Forelimb muscle (tissue), 1 donor: ENCODE data around the gene CCL2. TPM values are rescaled to one million over a fixed set of nuclear protein-coding genes. Genes with fewer than 3 reads are reported as not detected.
"Not testable (repeated sequence)": the region's sequence is repeated elsewhere in the genome, so short reads cannot be mapped to it uniquely, and the experiment has no call there.

Source experiments
- DNase-seq: peaks from one replicate; pipeline ENCODE4 v3.0.0-alpha.2; 2013; ENCODE audit warnings: low read depth
- polyA plus RNA-seq: library from polyadenylated mRNA; unstranded; fragments of 120-200 nt; gene quantifications from one replicate; pipeline ENCODE4 v1.2.1, GENCODE V29; 2013; ENCODE audit not compliant: insufficient read length

The CCL2 gene
- 51.6 TPM for polyA plus RNA-seq

- DNase-seq, result peak; percentile 81
Observed at GRCh38 chr17:34254651-34255380, at the start of gene CCL2. CCL2 (plus strand) TSS chr17:34255285; CDS start chr17:34255350, 65 bp downstream.

DNA sequence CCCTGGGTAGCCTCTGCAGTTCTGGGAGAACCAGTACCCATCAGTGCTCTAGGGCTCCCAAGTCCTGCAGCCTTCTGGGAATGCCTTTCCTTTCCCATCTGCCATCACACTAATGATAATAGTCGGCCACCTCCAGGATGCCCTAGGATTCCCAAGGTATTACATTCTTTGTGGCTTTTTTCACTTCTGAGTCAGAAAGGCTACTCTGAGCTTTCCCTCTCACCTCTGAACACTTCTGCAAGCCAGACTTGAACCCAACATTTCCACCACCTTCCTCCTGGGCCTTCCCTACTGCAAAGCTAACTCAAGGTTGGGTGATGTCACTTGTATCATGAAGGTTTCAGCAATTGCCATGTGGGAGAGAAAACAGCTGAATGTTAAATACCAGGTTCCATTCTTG, 49.7 kb upstream of the CCL2 start:
- DNase-seq, result no peak

DNA sequence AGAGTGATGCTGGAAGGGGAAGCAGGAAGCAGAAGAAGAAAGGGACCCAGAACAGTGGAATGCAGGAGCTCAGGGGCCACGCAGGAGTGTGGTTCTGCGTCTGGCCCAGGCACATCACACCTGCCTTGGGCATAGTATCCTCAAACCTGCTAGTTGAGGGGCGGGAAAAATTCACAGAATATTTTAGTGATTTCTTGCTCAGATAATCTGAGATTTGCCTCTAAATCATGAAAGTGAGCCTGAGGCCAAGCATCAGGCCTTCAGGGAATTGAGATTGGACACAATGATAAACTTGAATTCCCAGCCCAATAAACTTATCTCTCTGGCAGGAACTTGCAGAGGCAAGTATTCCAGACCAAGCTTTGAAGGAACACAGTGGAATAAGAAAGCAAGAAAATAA, 48.5 kb upstream of the CCL2 start:
- no peak for DNase-seq

GRCh38 chr17:34207572-34207971, 47.5 kb upstream of the CCL2 start:
- DNase-seq, result no peak

- no peak for DNase-seq
Observed at GRCh38 chr17:34218748-34219147, 36.3 kb upstream of the CCL2 start.

DNA sequence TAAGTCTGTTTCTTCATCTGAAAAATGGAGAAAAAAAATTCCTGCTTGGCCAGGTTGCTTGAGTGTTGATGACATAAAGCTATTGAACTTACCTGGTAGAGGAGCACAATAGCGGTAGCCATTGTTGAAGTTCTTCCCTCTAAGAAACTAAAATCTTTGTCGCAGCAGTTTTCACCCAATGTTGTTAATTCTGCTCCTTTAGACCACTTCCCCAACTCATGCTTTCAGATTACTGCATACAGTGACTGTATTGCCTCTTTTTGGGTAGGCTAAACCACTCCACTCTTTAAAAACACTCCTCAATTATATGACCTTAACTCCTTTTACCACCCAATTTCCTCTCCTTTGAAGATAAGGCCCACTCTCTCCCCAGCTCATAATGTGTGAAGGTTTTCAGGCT, 35.7 kb upstream of the CCL2 start:
- no peak for DNase-seq

- no peak for DNase-seq
Observed at GRCh38 chr17:34220045-34220751, 34.9 kb upstream of the CCL2 start.

- no peak for DNase-seq
Observed at GRCh38 chr17:34220752-34221395, 34.2 kb upstream of the CCL2 start.

GRCh38 chr17:34221411-34221810, 33.7 kb upstream of the CCL2 start:
- DNase-seq, result no peak

DNA sequence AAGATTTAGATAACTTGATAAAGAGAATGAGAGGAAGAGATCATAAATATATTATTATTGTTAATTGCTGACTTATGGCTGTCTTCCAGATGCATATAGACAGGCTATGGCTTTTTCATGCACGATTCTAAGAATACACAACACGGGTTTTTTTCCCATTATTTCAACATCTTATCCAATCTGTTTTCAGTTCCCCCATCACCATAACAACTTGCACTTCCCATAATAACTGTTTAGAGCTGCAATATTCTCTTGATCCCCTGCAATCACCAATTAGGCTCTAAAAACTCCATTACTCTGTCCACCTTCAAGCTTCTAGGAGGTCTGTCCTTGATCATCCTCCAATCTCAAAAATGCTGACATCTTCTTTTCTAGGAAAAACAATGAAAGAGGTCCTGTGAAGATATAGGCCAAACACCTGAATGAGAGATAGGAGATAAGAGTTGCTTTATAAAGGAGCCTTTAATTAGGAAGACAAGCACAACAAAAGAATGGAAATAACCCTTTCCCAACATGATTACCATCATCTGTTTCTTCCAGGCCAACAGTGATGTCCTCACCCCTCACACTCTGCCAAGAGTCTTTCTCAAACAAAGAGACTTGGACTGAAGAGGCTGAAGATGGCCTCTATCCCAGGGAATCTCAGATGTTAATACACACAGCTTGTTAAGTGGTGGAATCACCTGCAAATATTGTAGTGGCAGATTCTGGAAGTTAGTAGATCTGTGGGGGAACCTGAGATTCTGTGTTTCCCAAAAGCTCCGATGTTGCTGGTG, 32.2 kb upstream of the CCL2 start:
- DNase-seq, result no peak

DNA sequence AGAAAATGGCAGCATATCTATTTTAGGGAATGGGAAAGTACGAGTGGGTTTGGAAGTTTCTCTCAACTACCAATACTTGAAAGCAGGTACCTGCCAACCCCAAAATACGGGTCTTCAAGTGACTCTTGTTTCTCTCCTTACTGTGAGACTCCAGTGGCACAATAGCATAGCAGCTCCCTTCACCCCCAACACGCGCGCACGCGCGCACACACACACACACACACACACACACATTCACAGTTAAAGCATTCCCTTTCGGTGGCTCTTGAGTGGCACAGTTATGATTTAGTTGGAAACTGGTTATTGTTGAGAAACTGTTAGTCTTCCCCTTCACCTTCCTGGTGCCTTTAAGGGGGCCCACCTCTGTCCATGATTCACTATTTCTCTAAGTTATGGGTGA, 30.0 kb upstream of the CCL2 start:
- DNase-seq, result no peak

GRCh38 chr17:34226011-34226743, 28.9 kb upstream of the CCL2 start:
- no peak for DNase-seq

GRCh38 chr17:34226744-34227034, 28.4 kb upstream of the CCL2 start:
- DNase-seq, result no peak

GRCh38 chr17:34227293-34227692, 27.8 kb upstream of the CCL2 start:
- not testable (repeated sequence) for DNase-seq

- DNase-seq, result no peak
Observed at GRCh38 chr17:34227707-34228106, 27.4 kb upstream of the CCL2 start.

DNA sequence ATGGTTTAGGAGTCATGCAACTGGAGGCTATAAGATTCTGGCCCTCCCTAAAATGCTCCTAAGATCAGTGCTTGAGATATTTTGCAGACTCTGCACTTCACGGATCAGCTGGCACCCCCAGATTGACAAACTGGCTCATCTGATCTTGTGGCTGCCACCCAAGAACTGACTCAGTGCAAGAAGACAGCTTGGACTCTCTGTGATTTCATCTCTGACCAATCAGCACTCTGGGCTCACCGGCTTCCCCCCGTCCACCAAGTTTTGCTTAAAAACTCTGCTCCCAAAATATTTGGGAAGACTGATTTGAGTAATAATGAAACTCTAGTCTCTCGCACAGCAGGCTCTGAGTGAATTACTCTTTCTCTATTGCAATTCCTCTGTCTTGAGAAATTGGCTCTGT, 26.3 kb upstream of the CCL2 start:
- no peak for DNase-seq

GRCh38 chr17:34230342-34230741, 24.7 kb upstream of the CCL2 start:
- no peak for DNase-seq

DNA sequence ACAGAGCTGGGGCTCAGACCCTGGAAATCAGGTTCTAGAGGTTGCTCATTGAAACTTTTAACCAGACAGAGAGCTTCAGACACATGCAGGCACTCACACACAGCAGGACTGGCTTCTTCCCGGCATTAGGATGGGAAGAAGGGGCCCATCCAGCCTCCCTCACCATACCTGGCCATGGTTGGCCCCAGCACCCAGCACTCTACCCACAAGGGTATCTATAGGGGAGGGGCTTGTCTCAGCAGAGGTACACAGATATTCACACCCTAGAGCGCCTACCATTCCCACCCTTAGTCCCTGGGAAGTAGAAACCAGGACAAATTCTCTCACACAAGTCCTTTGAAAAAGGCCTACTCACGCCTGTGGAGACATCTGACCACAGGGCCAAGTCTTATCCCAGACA, 20.5 kb upstream of the CCL2 start:
- DNase-seq, result no peak

DNA sequence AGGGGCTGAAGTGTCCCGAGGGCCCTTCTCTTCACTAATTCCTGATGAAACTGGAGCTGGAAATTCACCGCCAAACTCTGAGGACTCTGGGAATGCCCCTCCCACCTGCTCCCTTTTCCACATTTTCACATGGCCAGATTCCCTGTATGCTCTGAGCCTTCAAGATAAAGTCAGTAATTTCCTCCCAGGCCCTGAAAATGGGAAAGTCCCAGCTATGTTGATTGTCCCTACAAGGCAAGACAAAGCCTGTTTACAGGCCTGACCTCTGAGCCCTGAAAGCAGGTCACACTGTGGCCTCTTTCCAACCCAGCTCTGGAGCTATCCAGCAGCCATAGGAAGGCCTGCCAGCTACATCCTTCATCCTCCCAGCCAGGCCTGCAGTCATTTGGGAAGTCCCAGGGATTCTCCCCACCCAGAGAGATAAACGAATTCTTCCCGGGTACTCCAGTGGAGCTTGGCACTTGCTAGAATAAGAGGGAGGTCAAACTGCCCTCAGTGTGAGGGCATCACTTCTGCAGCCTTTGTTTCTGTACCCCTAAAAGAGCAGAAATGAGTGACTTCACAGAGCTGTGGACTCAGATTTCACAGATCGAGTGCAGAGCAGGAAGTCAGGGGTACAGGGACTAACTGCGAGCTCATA, 19.6 kb upstream of the CCL2 start:
- peak; percentile 78 for DNase-seq

DNA sequence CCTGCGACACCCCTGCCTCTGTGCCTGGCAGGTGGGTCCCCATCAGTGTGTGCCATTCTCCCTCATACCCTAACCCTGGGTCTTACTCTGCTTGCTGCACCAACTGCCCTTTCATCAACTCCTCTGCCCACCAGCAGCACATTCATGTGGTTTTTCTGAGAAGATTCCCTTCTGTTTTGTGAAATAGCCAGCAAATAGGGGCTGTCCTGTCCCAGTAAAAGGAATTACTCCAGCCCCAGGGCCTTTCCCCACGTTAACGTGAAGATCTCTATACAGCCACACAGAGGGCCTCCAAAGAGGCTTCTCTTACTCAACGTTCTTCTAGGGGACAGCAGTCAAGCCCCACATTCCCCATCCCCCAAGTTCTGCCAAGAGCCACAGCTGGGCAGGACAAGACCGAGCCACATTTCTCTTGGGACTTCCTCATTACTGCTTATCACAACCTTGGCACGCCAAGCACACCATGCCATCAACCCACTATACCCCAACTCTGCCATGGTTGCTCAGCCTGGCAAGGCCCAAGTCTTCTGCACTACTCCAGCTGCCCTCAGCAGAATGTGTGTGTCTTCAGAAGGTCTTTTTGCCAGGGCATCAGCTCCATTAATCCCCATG, 18.7 kb upstream of the CCL2 start:
- no peak for DNase-seq

DNA sequence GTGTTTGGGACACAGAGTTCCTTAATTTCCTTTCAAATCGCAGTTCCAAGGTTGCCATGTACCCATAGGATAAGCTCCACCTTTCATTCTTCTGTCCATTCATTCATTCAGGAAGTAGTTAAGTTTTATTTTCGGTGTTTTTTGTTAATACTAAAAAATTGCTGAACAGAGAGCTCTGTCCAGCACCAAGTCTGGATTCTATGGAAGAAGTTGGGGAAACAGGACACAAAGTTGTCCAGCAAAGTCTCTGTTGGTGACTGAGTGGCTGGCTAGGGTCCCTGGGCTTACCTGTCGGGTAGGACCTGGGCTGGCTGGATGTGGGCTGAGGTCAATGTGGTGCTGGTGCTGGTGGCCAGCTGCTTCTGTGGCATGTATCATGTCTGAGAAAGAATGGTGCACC, 17.6 kb upstream of the CCL2 start:
- DNase-seq, result no peak
